ENCODE measurements around the gene SDHAF4. TPM values are rescaled to one million over a fixed set of nuclear protein-coding genes. Genes with fewer than 3 reads are reported as not detected.
"Not testable (repeated sequence)": the region's sequence is repeated elsewhere in the genome, so short reads cannot be mapped to it uniquely, and the experiment has no call there.

The SDHAF4 gene
- polyA plus RNA-seq, 1 donor = 13.4 TPM

DNA sequence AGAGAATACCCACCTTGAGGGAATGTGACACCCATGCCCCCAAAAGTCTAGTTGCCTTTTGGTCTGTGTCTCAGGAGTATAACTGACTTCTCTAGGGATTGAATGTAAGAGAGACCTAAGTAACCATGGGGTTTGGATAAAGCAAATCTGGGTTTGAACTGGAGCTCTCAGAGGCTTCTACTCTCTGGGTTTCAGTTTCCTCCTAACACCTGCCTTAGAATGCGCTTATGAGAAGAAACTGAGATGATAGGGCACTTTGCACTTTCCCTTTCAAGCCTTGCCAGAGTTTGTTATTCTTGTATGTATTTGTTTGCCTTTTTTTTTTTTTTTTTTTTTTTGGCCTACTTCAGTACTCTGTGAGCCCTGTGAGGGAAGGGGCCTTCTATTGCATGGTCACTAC is 19.4 kb downstream of the SDHAF4 start:
- Histone ChIP-seq H3K36me3 (ENCODE audit: control insufficient read depth, insufficient read depth, low read length) (peaks cover 31% of the 10 kb centered on the region), H3K27me3 (ENCODE audit: control insufficient read depth, insufficient read depth, low read length) (no peaks in the 10 kb centered on the region), H3K4me1 (ENCODE audit: control insufficient read depth, insufficient read depth, low read length) (no peaks in the 10 kb centered on the region), H3K9me3 (ENCODE audit: control insufficient read depth, low read depth, low read length) (no peaks in the 10 kb centered on the region), H3K4me3 (ENCODE audit: low read length) (no peak overlapping the region), H3K27ac (ENCODE audit: low read length) (no peak overlapping the region)
- WGBS (ENCODE audit: insufficient coverage, low lambda C conversion rate) = 100% methylated on average over 1 of the region's 1 CpG
- DNase-seq = no peak

DNA sequence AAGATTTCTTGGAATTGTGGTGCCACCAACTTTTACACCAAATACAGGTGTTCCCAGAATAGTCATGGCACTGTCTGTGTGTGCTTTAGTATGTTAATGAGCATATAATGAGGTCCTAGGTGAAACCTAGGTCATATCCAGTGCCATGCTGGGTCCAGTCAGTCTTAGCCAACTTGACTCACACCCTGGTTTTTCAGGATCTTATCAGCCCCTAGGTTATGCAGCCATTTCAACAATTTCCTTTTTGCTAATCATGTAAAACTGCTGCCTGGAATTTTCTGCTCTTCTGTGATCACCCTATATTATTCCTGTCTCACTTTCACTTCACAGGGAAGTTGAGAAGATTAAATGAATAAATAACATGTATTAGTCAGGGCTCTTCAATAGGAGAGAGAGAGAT is 23.7 kb downstream of the SDHAF4 start:
- no peak for DNase-seq
- Histone ChIP-seq H3K4me1 (ENCODE audit: control insufficient read depth, insufficient read depth, low read length) (no peaks in the 10 kb centered on the region), H3K4me3 (ENCODE audit: low read length) (no peak overlapping the region), H3K27me3 (ENCODE audit: control insufficient read depth, insufficient read depth, low read length) (no peaks in the 10 kb centered on the region), H3K9me3 (ENCODE audit: control insufficient read depth, low read depth, low read length) (peaks cover 4% of the 10 kb centered on the region), H3K36me3 (ENCODE audit: control insufficient read depth, insufficient read depth, low read length) (peaks cover 12% of the 10 kb centered on the region), H3K27ac (ENCODE audit: low read length) (no peak overlapping the region)

DNA sequence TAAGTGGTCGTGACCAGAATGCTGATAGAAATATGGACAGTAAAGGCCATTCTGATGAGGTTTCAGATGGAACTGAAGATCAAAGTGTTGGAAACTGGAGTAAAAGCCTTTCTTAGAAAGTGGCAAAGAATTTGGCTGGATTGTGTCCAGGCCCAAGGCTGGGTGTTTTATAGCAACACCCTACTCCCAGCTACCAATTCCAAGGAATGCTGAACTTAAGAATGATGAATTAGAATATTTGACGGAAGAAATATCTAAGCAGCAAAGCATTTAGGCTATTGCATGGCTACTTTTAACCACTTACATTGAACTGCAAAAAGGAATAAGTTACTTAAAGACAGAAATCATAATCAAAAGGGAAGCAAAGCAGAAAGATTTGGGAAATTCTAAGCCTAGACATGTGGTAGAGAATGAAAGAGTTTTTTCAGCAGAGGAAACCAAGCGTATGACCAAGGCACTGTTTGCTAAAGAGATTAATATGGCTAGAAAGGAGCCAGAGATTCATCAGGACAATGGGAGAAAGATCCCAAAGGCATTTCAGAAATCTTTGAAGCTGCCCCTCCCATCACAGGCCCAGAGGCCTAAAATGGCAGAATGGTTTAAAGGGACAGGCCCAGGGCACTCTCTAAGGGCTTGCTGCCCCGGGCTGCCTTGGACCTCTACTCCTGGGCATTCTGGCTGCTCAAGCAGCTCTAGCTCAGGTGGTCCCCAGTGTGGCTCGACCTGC is 25.8 kb downstream of the SDHAF4 start:
- no peaks in the 10 kb centered on the region for H3K27me3 ChIP-seq (ENCODE audit: control insufficient read depth, insufficient read depth, low read length)
- no peaks in the 10 kb centered on the region for H3K4me1 ChIP-seq (ENCODE audit: control insufficient read depth, insufficient read depth, low read length)
- no peak for DNase-seq
- H3K9me3 ChIP-seq (ENCODE audit: control insufficient read depth, low read depth, low read length) = peaks cover 4% of the 10 kb centered on the region
- H3K36me3 ChIP-seq (ENCODE audit: control insufficient read depth, insufficient read depth, low read length) = peaks cover 7% of the 10 kb centered on the region
- no peak overlapping the region for H3K27ac ChIP-seq (ENCODE audit: low read length)
- 92% methylated on average over 2 of the region's 5 CpGs for WGBS (ENCODE audit: insufficient coverage, low lambda C conversion rate)
- H3K4me3 ChIP-seq (ENCODE audit: low read length) = no peak overlapping the region

DNA sequence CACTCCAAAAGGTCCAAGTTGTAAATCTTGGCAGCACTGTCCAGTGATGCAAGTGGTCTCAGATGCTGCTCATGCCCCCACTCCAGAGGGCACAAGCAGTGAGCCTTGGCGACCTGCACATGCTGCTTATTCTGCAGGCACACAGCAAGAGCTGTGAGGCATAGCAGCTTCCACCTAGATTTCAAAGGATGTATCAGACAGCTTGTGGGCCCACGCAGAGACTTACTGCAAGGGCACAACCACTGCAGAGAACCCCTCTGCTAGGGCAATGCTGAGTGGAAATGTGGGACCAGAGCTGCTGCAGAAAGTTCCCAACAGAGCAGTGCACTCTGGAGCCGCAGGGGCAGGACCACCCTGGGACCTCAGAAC is 26.4 kb downstream of the SDHAF4 start:
- Histone ChIP-seq H3K4me1 (ENCODE audit: control insufficient read depth, insufficient read depth, low read length) (no peaks in the 10 kb centered on the region), H3K9me3 (ENCODE audit: control insufficient read depth, low read depth, low read length) (peaks cover 4% of the 10 kb centered on the region), H3K4me3 (ENCODE audit: low read length) (no peak overlapping the region), H3K27ac (ENCODE audit: low read length) (no peak overlapping the region), H3K27me3 (ENCODE audit: control insufficient read depth, insufficient read depth, low read length) (no peaks in the 10 kb centered on the region), H3K36me3 (ENCODE audit: control insufficient read depth, insufficient read depth, low read length) (peaks cover 7% of the 10 kb centered on the region)
- no peak for DNase-seq
- no CpG with 5 or more reads among the region's 3 CpGs for WGBS (ENCODE audit: insufficient coverage, low lambda C conversion rate)

DNA sequence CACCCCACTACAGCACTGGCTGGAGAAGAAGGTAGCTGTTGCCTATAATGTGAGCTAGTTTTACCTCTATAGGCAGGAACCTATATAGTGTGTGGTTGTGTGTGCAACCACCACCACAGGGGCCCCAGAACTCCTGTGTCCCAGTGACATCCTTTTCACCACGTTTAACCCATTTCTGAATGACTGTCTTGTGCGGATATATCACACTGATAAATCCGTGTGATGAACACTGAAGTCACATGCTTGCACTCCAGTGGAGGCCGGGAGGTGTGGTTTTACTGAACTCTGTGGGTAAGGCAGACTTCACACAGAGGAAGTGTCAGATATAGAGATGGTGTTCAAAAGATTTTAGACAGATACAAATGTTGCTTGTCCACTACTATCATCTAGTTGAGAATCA is 32.5 kb downstream of the SDHAF4 start:
- peak in 1 of 2 donors; percentile 21 for DNase-seq
- Histone ChIP-seq H3K4me3 (ENCODE audit: low read length) (no peak overlapping the region), H3K36me3 (ENCODE audit: control insufficient read depth, insufficient read depth, low read length) (no peaks in the 10 kb centered on the region), H3K4me1 (ENCODE audit: control insufficient read depth, insufficient read depth, low read length) (no peaks in the 10 kb centered on the region), H3K27ac (ENCODE audit: low read length) (no peak overlapping the region), H3K9me3 (ENCODE audit: control insufficient read depth, low read depth, low read length) (peaks cover 4% of the 10 kb centered on the region), H3K27me3 (ENCODE audit: control insufficient read depth, insufficient read depth, low read length) (no peaks in the 10 kb centered on the region)
- no CpG with 5 or more reads among the region's 4 CpGs for WGBS (ENCODE audit: insufficient coverage, low lambda C conversion rate)

DNA sequence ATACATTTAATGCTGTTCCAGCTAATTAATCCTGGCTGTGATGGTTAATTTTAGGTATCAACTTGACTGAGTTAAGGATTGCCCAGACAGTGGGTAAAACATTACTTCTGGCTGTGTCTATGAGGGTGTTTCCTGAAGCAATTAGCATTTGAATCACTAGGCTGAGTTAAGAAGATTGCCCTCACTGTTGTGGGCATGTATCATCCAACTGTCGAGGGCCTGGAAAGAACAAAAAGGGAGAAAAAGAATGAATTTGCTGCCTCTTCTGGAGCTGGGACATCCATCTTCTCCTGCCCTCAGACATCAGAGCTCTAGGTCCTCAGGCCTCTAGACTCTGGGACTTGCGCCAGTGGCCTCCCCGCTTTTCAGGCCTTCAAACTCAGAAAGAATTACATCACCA is 34.3 kb downstream of the SDHAF4 start:
- no peaks in the 10 kb centered on the region for H3K27me3 ChIP-seq (ENCODE audit: control insufficient read depth, insufficient read depth, low read length)
- H3K4me3 ChIP-seq (ENCODE audit: low read length) = no peak overlapping the region
- DNase-seq = no peak
- no peaks in the 10 kb centered on the region for H3K4me1 ChIP-seq (ENCODE audit: control insufficient read depth, insufficient read depth, low read length)
- no peaks in the 10 kb centered on the region for H3K9me3 ChIP-seq (ENCODE audit: control insufficient read depth, low read depth, low read length)
- no peak overlapping the region for H3K27ac ChIP-seq (ENCODE audit: low read length)
- no peaks in the 10 kb centered on the region for H3K36me3 ChIP-seq (ENCODE audit: control insufficient read depth, insufficient read depth, low read length)
- no CpG with 5 or more reads among the region's 3 CpGs for WGBS (ENCODE audit: insufficient coverage, low lambda C conversion rate)

DNA sequence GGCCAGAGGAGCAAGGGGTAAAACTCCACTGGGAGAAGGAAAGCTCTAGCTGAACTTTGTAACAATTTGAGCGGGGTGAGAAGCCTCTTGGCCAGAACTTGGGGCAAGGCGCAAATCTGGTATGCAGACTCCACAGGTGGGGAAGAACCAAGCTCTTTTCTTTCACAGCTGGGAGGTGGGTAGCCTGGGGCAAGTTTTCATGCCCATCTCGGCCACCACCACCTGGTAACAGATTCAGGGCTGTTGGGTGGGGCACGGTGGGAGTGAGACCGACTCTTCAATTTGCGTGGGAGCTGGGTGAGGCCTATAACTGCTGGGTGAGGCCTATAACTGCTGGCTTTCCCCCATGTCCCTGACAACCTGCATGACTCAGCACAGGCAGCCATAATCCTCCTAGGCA is 37.5 kb downstream of the SDHAF4 start:
- Histone ChIP-seq H3K27me3 (ENCODE audit: control insufficient read depth, insufficient read depth, low read length) (no peaks in the 10 kb centered on the region), H3K27ac (ENCODE audit: low read length) (no peak overlapping the region), H3K9me3 (ENCODE audit: control insufficient read depth, low read depth, low read length) (peaks cover 2% of the 10 kb centered on the region), H3K36me3 (ENCODE audit: control insufficient read depth, insufficient read depth, low read length) (no peaks in the 10 kb centered on the region), H3K4me1 (ENCODE audit: control insufficient read depth, insufficient read depth, low read length) (no peaks in the 10 kb centered on the region), H3K4me3 (ENCODE audit: low read length) (no peak overlapping the region)
- no peak for DNase-seq
- no CpG with 5 or more reads among the region's 6 CpGs for WGBS (ENCODE audit: insufficient coverage, low lambda C conversion rate)

DNA sequence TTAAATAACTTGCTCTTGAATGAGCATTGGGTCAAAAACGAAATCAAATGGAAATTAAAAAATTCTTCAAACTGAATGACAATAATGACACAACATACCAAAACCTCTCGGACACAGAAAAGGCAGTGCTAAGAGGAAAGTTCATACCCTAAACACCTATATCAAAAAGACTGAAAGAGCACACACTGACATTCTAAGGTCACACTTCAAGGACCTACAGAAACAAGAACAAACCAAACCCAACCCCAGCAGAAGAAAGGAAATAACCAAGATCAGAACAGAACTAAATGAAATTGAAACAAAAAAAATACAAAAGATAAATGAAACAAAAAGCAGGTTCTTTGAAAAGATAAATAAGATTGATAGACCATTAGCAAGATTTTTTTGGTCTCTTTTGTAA is 40.6 kb downstream of the SDHAF4 start:
- not testable (repeated sequence) for H3K4me3 ChIP-seq (ENCODE audit: low read length); H3K27ac ChIP-seq (ENCODE audit: low read length); H3K27me3 ChIP-seq (ENCODE audit: control insufficient read depth, insufficient read depth, low read length); H3K4me1 ChIP-seq (ENCODE audit: control insufficient read depth, insufficient read depth, low read length); H3K36me3 ChIP-seq (ENCODE audit: control insufficient read depth, insufficient read depth, low read length); DNase-seq; H3K9me3 ChIP-seq (ENCODE audit: control insufficient read depth, low read depth, low read length)
- WGBS (ENCODE audit: insufficient coverage, low lambda C conversion rate) = 100% methylated on average over 1 of the region's 2 CpGs

DNA sequence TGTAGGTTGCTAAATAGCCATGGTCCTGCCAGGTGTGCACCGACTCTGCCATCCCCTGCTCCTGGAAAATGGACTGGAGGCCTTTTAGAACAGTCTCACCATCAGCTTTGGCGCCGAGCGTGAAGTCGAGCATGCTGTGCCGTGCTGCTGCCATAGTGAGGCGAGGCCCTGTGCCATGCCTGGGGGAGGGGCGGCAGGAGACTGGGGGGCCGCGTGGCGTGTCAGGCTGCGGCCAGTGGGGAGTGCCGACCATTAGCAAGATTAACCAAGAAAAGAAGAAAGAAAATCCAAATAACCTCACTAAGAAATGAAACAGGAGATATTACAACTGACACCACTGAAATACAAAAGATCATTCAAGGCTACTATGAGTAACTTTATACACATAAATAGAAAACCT is 42.5 kb downstream of the SDHAF4 start:
- not testable (repeated sequence) for H3K9me3 ChIP-seq (ENCODE audit: control insufficient read depth, low read depth, low read length); H3K27ac ChIP-seq (ENCODE audit: low read length); H3K4me3 ChIP-seq (ENCODE audit: low read length); H3K4me1 ChIP-seq (ENCODE audit: control insufficient read depth, insufficient read depth, low read length); H3K36me3 ChIP-seq (ENCODE audit: control insufficient read depth, insufficient read depth, low read length); H3K27me3 ChIP-seq (ENCODE audit: control insufficient read depth, insufficient read depth, low read length); DNase-seq
- WGBS (ENCODE audit: insufficient coverage, low lambda C conversion rate) = 100% methylated on average over 2 of the region's 13 CpGs

DNA sequence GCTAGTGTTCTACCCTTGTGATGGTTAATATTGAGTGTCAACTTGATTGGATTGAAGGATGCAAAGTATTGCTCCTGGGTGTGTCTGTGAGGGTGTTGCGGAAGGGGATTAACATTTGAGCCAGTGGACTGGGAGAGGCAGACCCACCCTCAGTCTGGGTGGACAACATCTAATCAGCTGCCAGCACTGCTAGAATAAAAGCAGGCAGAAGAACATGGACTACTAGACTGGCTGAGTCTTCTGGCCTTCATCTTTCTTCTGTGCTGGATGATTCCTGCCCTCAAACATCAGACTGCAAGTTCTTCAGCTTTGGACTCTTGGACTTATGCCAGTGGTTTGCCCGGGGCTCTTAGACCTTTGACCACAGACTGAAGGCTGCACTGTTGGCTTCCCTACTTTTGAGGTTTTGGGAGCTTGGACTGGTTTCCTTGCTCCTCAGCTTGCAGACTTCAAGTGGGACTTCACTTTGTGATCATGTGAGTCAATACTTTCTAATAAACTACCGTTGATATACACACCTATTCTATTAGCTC is 50.1 kb downstream of the SDHAF4 start:
- Histone ChIP-seq H3K27ac (ENCODE audit: low read length) (no peak overlapping the region), H3K27me3 (ENCODE audit: control insufficient read depth, insufficient read depth, low read length) (no peaks in the 10 kb centered on the region), H3K9me3 (ENCODE audit: control insufficient read depth, low read depth, low read length) (no peaks in the 10 kb centered on the region), H3K36me3 (ENCODE audit: control insufficient read depth, insufficient read depth, low read length) (no peaks in the 10 kb centered on the region), H3K4me3 (ENCODE audit: low read length) (no peak overlapping the region), H3K4me1 (ENCODE audit: control insufficient read depth, insufficient read depth, low read length) (no peaks in the 10 kb centered on the region)
- DNase-seq = no peak
- WGBS (ENCODE audit: insufficient coverage, low lambda C conversion rate) = 100% methylated on average over 1 of the region's 3 CpGs

DNA sequence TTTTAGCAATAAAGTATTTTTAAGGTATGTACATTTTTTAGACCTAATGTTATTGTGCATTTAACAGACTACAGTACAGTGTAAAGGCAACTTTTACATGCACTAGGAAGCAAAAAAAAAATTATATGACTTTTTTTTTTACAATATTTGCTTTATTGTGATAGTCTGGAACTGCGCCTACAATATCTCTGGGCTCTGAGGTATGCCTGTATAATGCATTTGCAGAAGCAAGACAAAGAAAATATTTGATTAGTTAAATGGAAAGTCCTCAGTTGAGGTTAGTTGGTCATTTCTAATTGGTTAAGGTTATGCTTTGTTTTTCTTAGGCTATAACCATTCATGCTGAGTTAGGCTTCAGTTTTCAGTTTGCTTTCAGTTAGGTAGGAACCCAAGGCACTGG is 54.0 kb downstream of the SDHAF4 start:
- Histone ChIP-seq H3K27me3 (ENCODE audit: control insufficient read depth, insufficient read depth, low read length) (no peaks in the 10 kb centered on the region), H3K36me3 (ENCODE audit: control insufficient read depth, insufficient read depth, low read length) (no peaks in the 10 kb centered on the region), H3K9me3 (ENCODE audit: control insufficient read depth, low read depth, low read length) (no peaks in the 10 kb centered on the region), H3K4me3 (ENCODE audit: low read length) (no peak overlapping the region), H3K27ac (ENCODE audit: low read length) (no peak overlapping the region), H3K4me1 (ENCODE audit: control insufficient read depth, insufficient read depth, low read length) (no peaks in the 10 kb centered on the region)
- no CpG with 5 or more reads among the region's 1 CpG for WGBS (ENCODE audit: insufficient coverage, low lambda C conversion rate)
- DNase-seq = no peak
